Measurements from ENCODE around the gene BMPER. TPM values are rescaled to one million over a fixed set of nuclear protein-coding genes. Genes with fewer than 3 reads are reported as not detected.

Gene BMPER
- total and polyA plus RNA-seq, 5 donors, result 1.3 to 6.9 (median 5.1) TPM

DNA sequence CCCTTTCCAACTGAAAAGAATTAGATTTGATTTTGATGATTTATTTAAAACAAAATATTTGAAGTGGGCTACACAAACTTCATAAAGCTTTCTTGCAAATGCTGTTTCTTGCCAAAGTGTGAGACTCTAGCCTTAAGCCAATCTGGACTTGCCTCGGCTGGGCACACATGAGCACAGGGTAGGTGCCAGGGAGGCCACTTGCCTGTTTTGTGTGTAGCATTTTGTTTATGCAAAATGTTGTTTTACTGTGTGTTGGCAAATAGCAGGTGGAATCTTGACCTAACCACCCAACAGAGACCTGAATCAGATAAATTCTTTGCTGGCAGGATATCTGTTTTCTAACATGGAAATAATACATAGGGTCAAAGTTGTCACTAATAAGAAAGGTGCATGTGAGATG, 161.1 kb downstream of the BMPER start:
- Histone ChIP-seq H3K9me3 (ENCODE audit: control insufficient read depth, low read length) (no peaks in the 10 kb centered on the region), H3K4me3 (ENCODE audit: low read length) (no peak overlapping the region), H3K4me1 (ENCODE audit: control insufficient read depth, insufficient read depth, low read length) (no peaks in the 10 kb centered on the region), H3K27me3 (ENCODE audit: control insufficient read depth, insufficient read depth) (no peaks in the 10 kb centered on the region), H3K27ac (ENCODE audit: low read length) (no peak overlapping the region)
- ATAC-seq (no peak), DNase-seq (no peak)
- WGBS, result 87% methylated on average over 1 of the region's 1 CpG
- intact Hi-C loops (cut with DNase I), result no loop called here

- no peak overlapping the region for H3K27ac ChIP-seq (ENCODE audit: low read length)
- no peaks in the 10 kb centered on the region for H3K9me3 ChIP-seq (ENCODE audit: control insufficient read depth, low read length)
- no peak overlapping the region for H3K4me3 ChIP-seq (ENCODE audit: low read length)
- H3K27me3 ChIP-seq (ENCODE audit: control insufficient read depth, insufficient read depth), result no peaks in the 10 kb centered on the region
- no peaks in the 10 kb centered on the region for H3K4me1 ChIP-seq (ENCODE audit: control insufficient read depth, insufficient read depth, low read length)
- intact Hi-C loops (cut with DNase I), result no loop called here
- WGBS, result 76% methylated on average over 7 of the region's 7 CpGs
- DNase-seq, result no peak
- no peak for ATAC-seq
Observed at GRCh38 chr7:34067005-34067778, 161.9 kb downstream of the BMPER start.

GRCh38 chr7:34069676-34070075, 164.3 kb downstream of the BMPER start:
- Histone ChIP-seq H3K27me3 (ENCODE audit: control insufficient read depth, insufficient read depth) (no peaks in the 10 kb centered on the region), H3K27ac (ENCODE audit: low read length) (no peak overlapping the region), H3K4me1 (ENCODE audit: control insufficient read depth, insufficient read depth, low read length) (no peaks in the 10 kb centered on the region), H3K9me3 (ENCODE audit: control insufficient read depth, low read length) (no peaks in the 10 kb centered on the region), H3K4me3 (ENCODE audit: low read length) (no peak overlapping the region)
- no peak for DNase-seq
- intact Hi-C loops (cut with DNase I), result no loop called here
- WGBS, result 56% methylated on average over 2 of the region's 2 CpGs
- ATAC-seq, result peak in 1 of 2 donors; percentile 70

GRCh38 chr7:34070511-34071323, 165.4 kb downstream of the BMPER start:
- Histone ChIP-seq H3K4me3 (ENCODE audit: low read length) (no peak overlapping the region), H3K9me3 (ENCODE audit: control insufficient read depth, low read length) (no peaks in the 10 kb centered on the region), H3K27ac (ENCODE audit: low read length) (no peak overlapping the region), H3K4me1 (ENCODE audit: control insufficient read depth, insufficient read depth, low read length) (no peaks in the 10 kb centered on the region), H3K27me3 (ENCODE audit: control insufficient read depth, insufficient read depth) (no peaks in the 10 kb centered on the region)
- DNase-seq, result no peak
- WGBS, result 52% methylated on average over 5 of the region's 5 CpGs
- intact Hi-C loops (cut with DNase I), result no loop called here
- no peak for ATAC-seq

DNA sequence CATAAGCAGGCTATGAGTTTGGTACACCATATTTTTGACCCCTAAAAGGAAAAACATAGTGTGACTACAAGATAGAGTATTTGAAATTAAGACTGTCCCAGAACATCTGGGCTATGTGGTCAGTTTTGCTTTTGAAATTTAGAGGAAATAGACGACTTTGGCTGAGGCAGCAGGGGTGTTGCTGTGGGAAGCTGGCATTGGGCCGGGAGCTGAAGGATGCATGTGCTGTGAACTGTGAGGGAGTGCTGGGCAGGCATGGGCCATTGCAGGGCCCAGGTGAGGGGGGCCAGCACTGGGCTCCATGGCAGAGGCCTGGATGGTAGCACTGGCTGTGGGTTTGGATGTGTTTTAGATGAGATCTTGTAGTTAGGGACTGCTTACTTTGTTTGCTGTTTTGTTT, 168.3 kb downstream of the BMPER start:
- ATAC-seq (peak in 1 of 2 donors; percentile 71), DNase-seq (peak in 2 of 3 donors; percentile 41 to 61)
- intact Hi-C loops (cut with DNase I), result no loop called here

GRCh38 chr7:34074421-34074820, 169.1 kb downstream of the BMPER start:
- 88% methylated on average over 7 of the region's 7 CpGs for WGBS

More for the DNA sequence above, 168.3 kb downstream of the BMPER start:
- Histone ChIP-seq H3K27ac (ENCODE audit: low read length) (no peak overlapping the region), H3K4me3 (ENCODE audit: low read length) (no peak overlapping the region), H3K27me3 (ENCODE audit: control insufficient read depth, insufficient read depth) (no peaks in the 10 kb centered on the region), H3K4me1 (ENCODE audit: control insufficient read depth, insufficient read depth, low read length) (no peaks in the 10 kb centered on the region), H3K9me3 (ENCODE audit: control insufficient read depth, low read length) (no peaks in the 10 kb centered on the region)
- 49% methylated on average over 2 of the region's 2 CpGs for WGBS

GRCh38 chr7:34075523-34076370, 170.4 kb downstream of the BMPER start:
- H3K27me3 ChIP-seq (ENCODE audit: control insufficient read depth, insufficient read depth), result no peaks in the 10 kb centered on the region
- intact Hi-C loops (cut with DNase I), result no loop called here
- no peaks in the 10 kb centered on the region for H3K4me1 ChIP-seq (ENCODE audit: control insufficient read depth, insufficient read depth, low read length)
- ATAC-seq (peak; percentile 51 to 64), DNase-seq (peak in 1 of 3 donors; percentile 26)
- 57% methylated on average over 9 of the region's 9 CpGs for WGBS
- H3K4me3 ChIP-seq (ENCODE audit: low read length), result no peak overlapping the region
- no peaks in the 10 kb centered on the region for H3K9me3 ChIP-seq (ENCODE audit: control insufficient read depth, low read length)
- no peak overlapping the region for H3K27ac ChIP-seq (ENCODE audit: low read length)

More at GRCh38 chr7:34074421-34074820, 169.1 kb downstream of the BMPER start:
- Histone ChIP-seq H3K4me1 (ENCODE audit: control insufficient read depth, insufficient read depth, low read length) (no peaks in the 10 kb centered on the region), H3K27ac (ENCODE audit: low read length) (no peak overlapping the region), H3K9me3 (ENCODE audit: control insufficient read depth, low read length) (no peaks in the 10 kb centered on the region), H3K27me3 (ENCODE audit: control insufficient read depth, insufficient read depth) (no peaks in the 10 kb centered on the region), H3K4me3 (ENCODE audit: low read length) (no peak overlapping the region)
- ATAC-seq (no peak), DNase-seq (no peak)
- intact Hi-C loops (cut with DNase I), result no loop called here

GRCh38 chr7:34077168-34077567, 171.8 kb downstream of the BMPER start:
- no peak for ATAC-seq
- Histone ChIP-seq H3K4me1 (ENCODE audit: control insufficient read depth, insufficient read depth, low read length) (no peaks in the 10 kb centered on the region), H3K27me3 (ENCODE audit: control insufficient read depth, insufficient read depth) (no peaks in the 10 kb centered on the region), H3K9me3 (ENCODE audit: control insufficient read depth, low read length) (no peaks in the 10 kb centered on the region), H3K4me3 (ENCODE audit: low read length) (no peak overlapping the region), H3K27ac (ENCODE audit: low read length) (no peak overlapping the region)
- DNase-seq, result no peak
- WGBS, result 93% methylated on average over 2 of the region's 2 CpGs
- intact Hi-C loops (cut with DNase I), result no loop called here

- Histone ChIP-seq H3K4me1 (ENCODE audit: control insufficient read depth, insufficient read depth, low read length) (no peaks in the 10 kb centered on the region), H3K4me3 (ENCODE audit: low read length) (no peak overlapping the region), H3K27me3 (ENCODE audit: control insufficient read depth, insufficient read depth) (no peaks in the 10 kb centered on the region), H3K27ac (ENCODE audit: low read length) (no peak overlapping the region), H3K9me3 (ENCODE audit: control insufficient read depth, low read length) (no peaks in the 10 kb centered on the region)
- ATAC-seq (no peak), DNase-seq (no peak)
- intact Hi-C loops (cut with DNase I), result no loop called here
- WGBS, result 90% methylated on average over 30 of the region's 30 CpGs
Observed at GRCh38 chr7:34078864-34079263, 173.5 kb downstream of the BMPER start.

GRCh38 chr7:34080513-34080912, 175.2 kb downstream of the BMPER start:
- 93% methylated on average over 5 of the region's 5 CpGs for WGBS
- H3K27ac ChIP-seq (ENCODE audit: low read length), result no peak overlapping the region
- H3K4me1 ChIP-seq (ENCODE audit: control insufficient read depth, insufficient read depth, low read length), result no peaks in the 10 kb centered on the region
- ATAC-seq, result no peak
- intact Hi-C loops (cut with DNase I), result no loop called here
- H3K9me3 ChIP-seq (ENCODE audit: control insufficient read depth, low read length), result no peaks in the 10 kb centered on the region
- no peak overlapping the region for H3K4me3 ChIP-seq (ENCODE audit: low read length)
- no peaks in the 10 kb centered on the region for H3K27me3 ChIP-seq (ENCODE audit: control insufficient read depth, insufficient read depth)
- DNase-seq, result no peak

Measured in right cardiac atrium (tissue), 5 donors.